HCT116 (cell line): ENCODE data around the gene ANTXRL.

Experiments used
- CEBPB ChIP-seq: IDR thresholded peaks from 2 replicates; pipeline ENCODE4 v1.6.1; 2012; ENCODE audit warnings: low read depth
- ELF1 ChIP-seq: IDR thresholded peaks from 2 replicates; pipeline ENCODE4 v1.6.1; 2012; ENCODE audit warnings: low read depth, borderline replicate concordance
- EZH2 ChIP-seq: fragments of 200-600 bp; sonication (generic); IDR thresholded peaks from 2 replicates; pipeline ENCODE4 v1.6.1; 2017; ENCODE audit warnings: antibody characterized with exemption, mixed run types
- POLR2A ChIP-seq: IDR thresholded peaks from 2 replicates; pipeline ENCODE4 v1.7.0; 2011; ENCODE audit warnings: borderline replicate concordance; ENCODE audit not compliant: insufficient read depth, insufficient read length; ENCODE audit errors: extremely low read depth
- SRF ChIP-seq: IDR thresholded peaks from 2 replicates; pipeline ENCODE4 v1.6.1; 2012; ENCODE audit warnings: low read depth
- TF ChIP-seq, protein P1 (sequence below), 3 experiments: fragments of 200-600 bp in 1 of 3; sonication (generic) in 1 of 3; IDR thresholded peaks in 2 of 3; conservative IDR thresholded peaks in 1 of 3; 2 replicates each; pipeline ENCODE4 v1.5.1; 2012 to 2017; ENCODE audit warnings: low read depth in 2 of 3, low read length in 2 of 3, antibody characterized with exemption in 1 of 3, borderline replicate concordance in 1 of 3, control low read depth in 1 of 3, mild to moderate bottlenecking in 1 of 3, mixed read lengths in 1 of 3, mixed run types in 1 of 3, moderate library complexity in 1 of 3; ENCODE audit not compliant: insufficient read depth in 1 of 3
- TF ChIP-seq, protein P2 (sequence below): IDR thresholded peaks from 2 replicates; pipeline ENCODE4 v1.6.1; 2012
- TF ChIP-seq, protein P3 (sequence below): IDR thresholded peaks from 2 replicates; pipeline ENCODE4 v1.6.1; 2011; ENCODE audit warnings: mild to moderate bottlenecking, low read length, moderate library complexity; ENCODE audit not compliant: insufficient replicate concordance; ENCODE audit errors: extremely low read depth

DNA sequence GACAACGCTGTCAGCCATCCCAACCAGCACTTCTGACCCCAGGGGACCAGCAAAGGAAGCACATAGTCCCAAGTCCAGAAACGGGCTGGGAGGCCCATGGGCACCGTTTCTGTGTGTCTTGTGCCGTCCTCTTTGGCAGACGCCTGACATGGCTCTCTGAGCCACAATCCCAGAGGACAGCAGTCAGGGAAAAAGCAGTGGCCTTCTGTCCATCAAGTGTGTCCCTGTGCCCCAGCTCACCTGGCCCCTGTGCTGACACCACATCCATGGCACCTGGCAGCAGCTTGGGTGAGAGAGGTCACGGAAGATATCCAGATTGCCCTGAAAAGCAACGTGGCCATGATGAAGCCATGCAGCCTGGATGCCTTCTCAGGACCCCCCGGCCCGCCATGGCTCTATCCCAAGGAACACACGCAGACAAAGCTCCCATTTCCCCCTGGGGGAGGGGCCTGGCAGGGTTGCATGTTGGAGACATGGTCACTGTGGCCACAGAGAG, 38.1 kb upstream of the ANTXRL start:
- TF ChIP-seq, protein P1, sequence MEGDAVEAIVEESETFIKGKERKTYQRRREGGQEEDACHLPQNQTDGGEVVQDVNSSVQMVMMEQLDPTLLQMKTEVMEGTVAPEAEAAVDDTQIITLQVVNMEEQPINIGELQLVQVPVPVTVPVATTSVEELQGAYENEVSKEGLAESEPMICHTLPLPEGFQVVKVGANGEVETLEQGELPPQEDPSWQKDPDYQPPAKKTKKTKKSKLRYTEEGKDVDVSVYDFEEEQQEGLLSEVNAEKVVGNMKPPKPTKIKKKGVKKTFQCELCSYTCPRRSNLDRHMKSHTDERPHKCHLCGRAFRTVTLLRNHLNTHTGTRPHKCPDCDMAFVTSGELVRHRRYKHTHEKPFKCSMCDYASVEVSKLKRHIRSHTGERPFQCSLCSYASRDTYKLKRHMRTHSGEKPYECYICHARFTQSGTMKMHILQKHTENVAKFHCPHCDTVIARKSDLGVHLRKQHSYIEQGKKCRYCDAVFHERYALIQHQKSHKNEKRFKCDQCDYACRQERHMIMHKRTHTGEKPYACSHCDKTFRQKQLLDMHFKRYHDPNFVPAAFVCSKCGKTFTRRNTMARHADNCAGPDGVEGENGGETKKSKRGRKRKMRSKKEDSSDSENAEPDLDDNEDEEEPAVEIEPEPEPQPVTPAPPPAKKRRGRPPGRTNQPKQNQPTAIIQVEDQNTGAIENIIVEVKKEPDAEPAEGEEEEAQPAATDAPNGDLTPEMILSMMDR (IDR thresholded peaks at IDR 0.05 in 2 of 3, conservative IDR thresholded peaks at IDR 0.05 in 1 of 3; ENCODE audit: borderline replicate concordance in 1 of 3, insufficient read depth in 1 of 3, low read depth in 2 of 3, low read length in 2 of 3) = no peak
- TF ChIP-seq, protein P2, sequence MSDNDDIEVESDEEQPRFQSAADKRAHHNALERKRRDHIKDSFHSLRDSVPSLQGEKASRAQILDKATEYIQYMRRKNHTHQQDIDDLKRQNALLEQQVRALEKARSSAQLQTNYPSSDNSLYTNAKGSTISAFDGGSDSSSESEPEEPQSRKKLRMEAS = no peak
- no peak for TF ChIP-seq POLR2A
- no peak for TF ChIP-seq ELF1
- no peak for TF ChIP-seq SRF
- TF ChIP-seq, protein P3, sequence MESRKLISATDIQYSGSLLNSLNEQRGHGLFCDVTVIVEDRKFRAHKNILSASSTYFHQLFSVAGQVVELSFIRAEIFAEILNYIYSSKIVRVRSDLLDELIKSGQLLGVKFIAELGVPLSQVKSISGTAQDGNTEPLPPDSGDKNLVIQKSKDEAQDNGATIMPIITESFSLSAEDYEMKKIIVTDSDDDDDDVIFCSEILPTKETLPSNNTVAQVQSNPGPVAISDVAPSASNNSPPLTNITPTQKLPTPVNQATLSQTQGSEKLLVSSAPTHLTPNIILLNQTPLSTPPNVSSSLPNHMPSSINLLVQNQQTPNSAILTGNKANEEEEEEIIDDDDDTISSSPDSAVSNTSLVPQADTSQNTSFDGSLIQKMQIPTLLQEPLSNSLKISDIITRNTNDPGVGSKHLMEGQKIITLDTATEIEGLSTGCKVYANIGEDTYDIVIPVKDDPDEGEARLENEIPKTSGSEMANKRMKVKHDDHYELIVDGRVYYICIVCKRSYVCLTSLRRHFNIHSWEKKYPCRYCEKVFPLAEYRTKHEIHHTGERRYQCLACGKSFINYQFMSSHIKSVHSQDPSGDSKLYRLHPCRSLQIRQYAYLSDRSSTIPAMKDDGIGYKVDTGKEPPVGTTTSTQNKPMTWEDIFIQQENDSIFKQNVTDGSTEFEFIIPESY = no peak
- TF ChIP-seq EZH2 = no peak
- no peak for TF ChIP-seq CEBPB
